Activated gamma-delta T cell treated with anti-CD3 and anti-CD28 coated beads, Interleukin-2, amount 50 U/mL, for 16 hours (primary cell): Measurements from ENCODE around the gene HMX1.

ENCODE experiments used
- DNase-seq: peaks from one replicate; pipeline ENCODE4 v3.0.0-alpha.2; 2020; ENCODE audit warnings: low read depth

Gene HMX1

DNA sequence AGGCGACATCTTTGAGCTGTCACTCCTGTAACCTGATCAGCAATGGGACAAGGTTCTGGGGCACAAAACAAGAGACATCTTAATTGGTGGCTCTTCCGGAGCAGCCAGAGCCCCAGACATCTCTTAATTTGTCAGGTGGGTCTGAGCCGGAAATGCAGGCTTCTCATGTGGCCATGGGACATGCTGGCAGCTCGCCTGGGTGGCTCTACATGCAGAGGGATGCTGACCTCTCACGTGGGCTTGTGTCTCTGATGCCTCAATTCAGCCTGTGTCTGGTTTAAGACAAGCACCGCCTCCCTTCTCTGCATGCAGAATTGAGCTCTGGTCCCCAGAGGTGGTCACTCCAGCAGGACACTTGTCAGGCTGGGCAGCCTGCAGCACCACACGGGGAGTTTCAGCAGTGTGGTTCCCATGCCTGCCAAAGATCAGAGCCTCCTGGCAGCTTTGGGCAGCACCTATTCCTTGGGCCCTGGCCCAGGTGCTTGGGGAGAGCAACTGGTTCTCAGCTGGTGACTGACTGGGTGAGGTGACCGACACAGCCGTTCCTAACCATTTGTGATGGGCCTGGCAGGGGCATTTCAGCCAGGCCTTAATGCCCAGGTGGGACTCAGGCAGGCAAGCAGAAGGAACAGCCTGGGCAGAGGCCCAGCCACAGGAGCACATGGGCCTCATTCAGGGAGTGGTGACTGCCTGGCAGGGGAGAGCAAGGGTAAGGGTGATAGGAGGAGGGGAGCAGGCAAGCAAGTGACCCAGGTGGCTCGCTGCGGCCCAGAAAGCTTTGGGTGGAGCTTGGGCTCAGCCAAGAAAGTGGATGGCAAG lies 53.4 kb downstream of the HMX1 start:
- no peak for DNase-seq

DNA sequence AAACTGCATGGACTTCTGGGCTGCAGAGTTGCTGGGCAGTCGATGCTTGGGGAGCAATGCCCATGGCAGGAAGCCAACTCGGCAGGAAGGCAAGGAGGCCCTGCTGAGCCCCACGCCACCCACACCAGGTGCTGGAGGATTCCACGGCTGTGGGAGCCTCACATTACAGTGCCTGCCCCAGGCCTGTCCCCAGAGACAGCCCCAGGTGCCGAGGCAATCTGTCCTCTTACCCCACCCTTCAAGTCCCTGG lies 53.9 kb downstream of the HMX1 start:
- no peak for DNase-seq

DNA sequence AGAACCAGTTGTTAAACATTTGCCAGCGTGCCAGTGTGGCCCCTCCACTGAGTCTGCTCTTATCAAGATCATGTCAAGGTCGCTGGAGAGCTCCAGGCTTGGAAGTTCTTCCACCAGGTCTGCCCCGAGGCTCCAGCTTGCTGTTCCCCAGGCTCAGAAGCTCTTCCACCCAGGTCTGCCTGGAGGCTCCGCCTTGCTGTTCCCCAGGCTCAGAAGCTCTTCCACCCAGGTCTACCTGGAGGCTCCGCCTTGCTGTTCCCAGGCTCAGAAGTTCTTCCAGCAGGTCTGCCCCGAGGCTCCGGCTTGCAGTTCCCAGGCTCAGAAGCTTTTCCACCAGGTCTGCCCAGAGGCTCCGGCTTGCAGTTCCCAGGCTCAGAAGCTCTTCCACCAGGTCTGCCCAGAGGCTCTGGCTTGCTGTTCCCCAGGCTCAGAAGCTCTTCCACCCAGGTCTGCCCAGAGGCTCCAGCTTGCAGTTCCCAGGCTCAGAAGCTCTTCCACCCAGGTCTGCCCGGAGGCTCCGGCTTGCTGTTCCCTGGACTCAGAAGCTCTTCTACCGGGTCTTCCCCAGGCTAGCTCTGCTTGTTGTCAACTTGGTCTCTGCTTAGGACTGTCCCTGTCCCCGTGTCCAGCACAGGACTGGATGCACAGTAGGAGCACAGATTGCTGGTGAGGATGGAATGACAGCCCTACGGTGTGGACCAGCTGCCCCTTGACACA lies 54.4 kb downstream of the HMX1 start:
- DNase-seq = no peak
